SU-DHL-6 (cell line): Measurements from ENCODE around the gene MPO.

Experiments used
- EZH2phosphoT487 ChIP-seq: fragments of 200-600 bp; sonication (generic), shearing (Covaris generic); conservative IDR thresholded peaks from 2 replicates; pipeline ENCODE4 v1.6.1; 2018; ENCODE audit warnings: mild to moderate bottlenecking, antibody characterized with exemption, low read length, moderate library complexity, mixed read lengths
- TF ChIP-seq, protein P1 (sequence below): fragments of 200-600 bp; sonication (generic); IDR thresholded peaks from one replicate; pipeline ENCODE4 v1.5.1; 2017; ENCODE audit warnings: antibody characterized with exemption, mild to moderate bottlenecking, low read length, moderate library complexity; ENCODE audit not compliant: insufficient read depth, poor library complexity, severe bottlenecking

DNA sequence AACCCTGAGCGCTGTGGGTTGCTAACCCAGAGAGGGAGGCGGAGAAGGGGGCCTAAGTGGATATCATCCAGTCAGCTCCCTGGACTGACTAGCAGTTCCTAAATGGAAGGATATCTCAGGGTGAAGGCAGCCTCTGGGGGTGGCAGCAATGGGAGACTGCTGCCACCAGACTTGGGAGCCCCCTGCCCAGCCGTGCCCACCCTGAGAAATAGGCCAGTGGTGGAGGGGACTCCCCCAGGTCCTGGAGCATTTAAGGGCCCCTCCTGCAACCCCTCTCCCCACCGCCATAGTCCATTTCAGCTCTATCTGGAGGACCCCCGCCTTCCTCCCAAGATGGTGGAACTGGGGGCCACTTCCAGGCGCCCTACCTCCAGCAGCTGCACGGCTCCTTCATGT lies 39.4 kb upstream of the MPO start:
- TF ChIP-seq, protein P1, sequence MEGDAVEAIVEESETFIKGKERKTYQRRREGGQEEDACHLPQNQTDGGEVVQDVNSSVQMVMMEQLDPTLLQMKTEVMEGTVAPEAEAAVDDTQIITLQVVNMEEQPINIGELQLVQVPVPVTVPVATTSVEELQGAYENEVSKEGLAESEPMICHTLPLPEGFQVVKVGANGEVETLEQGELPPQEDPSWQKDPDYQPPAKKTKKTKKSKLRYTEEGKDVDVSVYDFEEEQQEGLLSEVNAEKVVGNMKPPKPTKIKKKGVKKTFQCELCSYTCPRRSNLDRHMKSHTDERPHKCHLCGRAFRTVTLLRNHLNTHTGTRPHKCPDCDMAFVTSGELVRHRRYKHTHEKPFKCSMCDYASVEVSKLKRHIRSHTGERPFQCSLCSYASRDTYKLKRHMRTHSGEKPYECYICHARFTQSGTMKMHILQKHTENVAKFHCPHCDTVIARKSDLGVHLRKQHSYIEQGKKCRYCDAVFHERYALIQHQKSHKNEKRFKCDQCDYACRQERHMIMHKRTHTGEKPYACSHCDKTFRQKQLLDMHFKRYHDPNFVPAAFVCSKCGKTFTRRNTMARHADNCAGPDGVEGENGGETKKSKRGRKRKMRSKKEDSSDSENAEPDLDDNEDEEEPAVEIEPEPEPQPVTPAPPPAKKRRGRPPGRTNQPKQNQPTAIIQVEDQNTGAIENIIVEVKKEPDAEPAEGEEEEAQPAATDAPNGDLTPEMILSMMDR, result no peak
- no peak for TF ChIP-seq EZH2phosphoT487
